Esophagus mucosa (tissue), 1 donor: ENCODE results near the gene MAML1. TPM values are rescaled to one million over a fixed set of nuclear protein-coding genes. Genes with fewer than 3 reads are reported as not detected.
A peak's percentile ranks its signal among the peaks of the same experiment; 100 is the strongest.
"Not testable (repeated sequence)": the region's sequence is repeated elsewhere in the genome, so short reads cannot be mapped to it uniquely, and the experiment has no call there.

Source experiments
- ATAC-seq: fragments of 200-7000 bp; cut with Tn5 transposase; one replicate; pipeline ENCODE4 v1.9.1; 2020
- total RNA-seq: library from RNA; stranded (reverse); gene quantifications from one replicate; pipeline ENCODE4 v1.2.4, GENCODE V29; 2023
- donor health status: DM: yes; HTN: yes; CAD: no.

Gene MAML1, protein sequence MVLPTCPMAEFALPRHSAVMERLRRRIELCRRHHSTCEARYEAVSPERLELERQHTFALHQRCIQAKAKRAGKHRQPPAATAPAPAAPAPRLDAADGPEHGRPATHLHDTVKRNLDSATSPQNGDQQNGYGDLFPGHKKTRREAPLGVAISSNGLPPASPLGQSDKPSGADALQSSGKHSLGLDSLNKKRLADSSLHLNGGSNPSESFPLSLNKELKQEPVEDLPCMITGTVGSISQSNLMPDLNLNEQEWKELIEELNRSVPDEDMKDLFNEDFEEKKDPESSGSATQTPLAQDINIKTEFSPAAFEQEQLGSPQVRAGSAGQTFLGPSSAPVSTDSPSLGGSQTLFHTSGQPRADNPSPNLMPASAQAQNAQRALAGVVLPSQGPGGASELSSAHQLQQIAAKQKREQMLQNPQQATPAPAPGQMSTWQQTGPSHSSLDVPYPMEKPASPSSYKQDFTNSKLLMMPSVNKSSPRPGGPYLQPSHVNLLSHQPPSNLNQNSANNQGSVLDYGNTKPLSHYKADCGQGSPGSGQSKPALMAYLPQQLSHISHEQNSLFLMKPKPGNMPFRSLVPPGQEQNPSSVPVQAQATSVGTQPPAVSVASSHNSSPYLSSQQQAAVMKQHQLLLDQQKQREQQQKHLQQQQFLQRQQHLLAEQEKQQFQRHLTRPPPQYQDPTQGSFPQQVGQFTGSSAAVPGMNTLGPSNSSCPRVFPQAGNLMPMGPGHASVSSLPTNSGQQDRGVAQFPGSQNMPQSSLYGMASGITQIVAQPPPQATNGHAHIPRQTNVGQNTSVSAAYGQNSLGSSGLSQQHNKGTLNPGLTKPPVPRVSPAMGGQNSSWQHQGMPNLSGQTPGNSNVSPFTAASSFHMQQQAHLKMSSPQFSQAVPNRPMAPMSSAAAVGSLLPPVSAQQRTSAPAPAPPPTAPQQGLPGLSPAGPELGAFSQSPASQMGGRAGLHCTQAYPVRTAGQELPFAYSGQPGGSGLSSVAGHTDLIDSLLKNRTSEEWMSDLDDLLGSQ
- 15.4 TPM for total RNA-seq

DNA sequence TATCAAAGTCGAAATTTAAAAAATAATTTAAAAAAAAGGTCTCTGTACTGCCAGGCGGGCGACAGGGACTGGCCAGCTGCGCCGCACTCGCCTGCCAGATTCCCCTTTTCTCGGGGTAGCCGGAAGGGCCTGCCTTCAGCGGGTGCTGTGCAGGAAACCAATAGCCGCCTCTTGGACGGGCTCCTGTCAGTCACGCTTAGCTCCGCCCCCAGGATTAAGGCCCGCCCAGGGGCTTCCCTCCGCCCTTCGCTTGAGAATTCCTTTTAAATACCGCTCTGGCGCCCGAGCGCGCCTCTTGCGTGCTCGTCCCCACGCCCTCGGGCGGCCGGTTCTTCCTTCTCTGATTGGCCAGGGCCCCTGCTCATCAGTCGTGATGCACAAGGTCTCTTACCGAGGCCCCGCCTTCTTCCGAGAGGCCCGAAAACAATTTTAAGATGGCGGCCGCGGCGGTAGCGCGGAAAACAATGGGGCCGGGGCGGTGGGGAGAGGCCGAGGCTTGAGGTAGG, at the start of gene MAML1:
MAML1 (plus strand) TSS at position 411 of the 506 bp plus-strand sequence. CDS start 291 bp downstream, outside the sequence.
- peak; percentile 99 for ATAC-seq

DNA sequence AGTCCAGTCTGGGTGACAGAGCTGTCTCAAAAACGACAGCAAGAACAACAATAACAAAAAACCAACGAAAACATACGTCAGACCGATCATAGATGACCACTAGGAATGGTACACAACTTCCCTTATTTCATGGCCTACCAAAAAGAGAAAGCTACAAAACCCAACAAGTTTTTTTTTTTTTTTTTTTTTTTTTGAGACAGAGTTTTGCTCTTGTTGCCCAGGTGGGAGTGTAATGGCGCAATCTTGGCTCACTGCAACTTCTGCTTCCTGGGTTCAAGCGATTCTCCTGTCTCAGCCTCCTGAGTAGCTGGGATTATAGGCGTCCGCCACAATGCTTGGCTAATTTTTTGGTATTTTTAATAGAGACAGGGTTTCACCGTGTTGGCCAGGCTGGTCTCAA, 43.4 kb upstream of the MAML1 start:
- ATAC-seq: not testable (repeated sequence)

- no peak for ATAC-seq
Observed at GRCh38 chr5:179694561-179694960, 38.1 kb upstream of the MAML1 start.

GRCh38 chr5:179696603-179697002, 36.0 kb upstream of the MAML1 start:
- ATAC-seq: no peak

- ATAC-seq: no peak
Observed at GRCh38 chr5:179697108-179697507, 35.5 kb upstream of the MAML1 start.

DNA sequence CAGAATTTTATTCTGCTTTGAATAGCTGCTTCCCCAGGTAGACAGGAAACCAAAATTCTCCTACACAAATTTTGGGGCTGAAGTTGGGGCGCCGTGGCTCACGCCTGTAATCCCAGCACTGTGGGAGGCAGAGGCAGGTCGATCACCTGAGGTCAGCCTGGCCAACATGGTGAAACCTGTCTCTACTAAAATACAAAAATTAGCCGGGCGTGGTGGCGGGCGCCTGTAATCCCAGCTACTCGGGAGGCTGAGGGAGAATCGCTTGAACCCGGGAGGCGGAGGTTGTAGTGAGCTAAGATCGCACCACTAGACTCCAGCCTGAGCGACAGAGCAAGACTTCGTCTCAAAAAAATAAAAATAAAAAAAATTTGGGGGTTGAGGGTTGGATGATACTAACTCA, 35.1 kb upstream of the MAML1 start:
- not testable (repeated sequence) for ATAC-seq

- ATAC-seq: peak; percentile 98
Observed at GRCh38 chr5:179697993-179698934, 34.4 kb upstream of the MAML1 start.

GRCh38 chr5:179698935-179699615, 33.5 kb upstream of the MAML1 start, which contains the start of gene CANX:
CANX (plus strand) TSS chr5:179698967; CDS start chr5:179705682, 6,715 bp downstream.
- ATAC-seq: peak; percentile 14

DNA sequence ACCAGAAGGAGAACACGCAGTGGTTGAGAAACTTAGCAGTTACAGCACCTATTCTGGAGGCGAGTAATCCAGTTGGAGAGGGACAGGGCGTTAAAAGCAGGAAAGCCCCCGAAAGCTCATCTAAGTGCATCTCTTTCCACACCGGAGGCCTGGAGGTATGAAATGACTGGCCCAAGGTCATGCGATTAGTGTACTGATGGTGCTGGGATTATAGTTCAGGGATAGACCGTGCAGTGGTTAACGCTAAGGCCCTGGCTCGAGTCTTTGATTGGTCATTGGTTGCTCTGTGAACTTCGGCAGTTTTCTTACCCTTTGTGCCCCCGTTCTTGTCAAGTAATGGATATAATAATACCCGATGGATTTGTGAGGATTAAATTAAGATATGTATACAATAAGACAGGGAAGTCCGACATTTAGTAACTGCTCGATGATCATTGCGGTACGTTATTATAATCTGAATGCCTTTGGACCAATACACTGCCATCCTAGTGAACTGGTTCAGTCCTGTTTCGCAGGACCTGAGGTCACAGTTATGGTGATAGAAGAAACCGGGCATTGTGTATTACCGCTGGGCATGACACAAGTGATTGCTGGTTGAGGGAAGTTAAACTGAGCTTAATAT, 32.9 kb upstream of the MAML1 start:
- ATAC-seq: peak; percentile 6

DNA sequence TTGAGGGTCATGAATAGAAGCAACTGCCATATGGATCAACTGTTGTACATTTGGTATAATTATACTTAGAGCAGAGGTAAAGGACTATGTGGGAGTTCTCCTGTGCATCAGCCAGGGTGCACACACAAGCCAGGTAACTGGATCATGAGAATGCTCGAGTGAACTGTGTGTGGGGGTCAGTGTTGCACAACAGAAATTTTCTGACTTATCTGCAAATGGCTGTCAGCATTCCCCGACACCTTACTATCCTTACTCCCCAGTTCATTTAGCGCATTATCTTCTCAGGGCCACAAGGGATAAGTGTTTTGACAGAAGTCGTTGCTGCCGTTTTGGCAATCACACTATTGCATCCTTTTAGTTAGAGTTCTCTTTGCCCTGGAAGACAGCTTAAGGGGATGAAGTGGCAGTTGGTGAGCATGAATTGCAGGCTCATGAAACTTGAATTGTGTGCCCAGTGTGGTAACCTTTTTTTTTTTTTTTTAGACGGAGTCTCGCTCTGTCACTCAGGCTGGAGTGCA, 32.2 kb upstream of the MAML1 start:
- no peak for ATAC-seq

DNA sequence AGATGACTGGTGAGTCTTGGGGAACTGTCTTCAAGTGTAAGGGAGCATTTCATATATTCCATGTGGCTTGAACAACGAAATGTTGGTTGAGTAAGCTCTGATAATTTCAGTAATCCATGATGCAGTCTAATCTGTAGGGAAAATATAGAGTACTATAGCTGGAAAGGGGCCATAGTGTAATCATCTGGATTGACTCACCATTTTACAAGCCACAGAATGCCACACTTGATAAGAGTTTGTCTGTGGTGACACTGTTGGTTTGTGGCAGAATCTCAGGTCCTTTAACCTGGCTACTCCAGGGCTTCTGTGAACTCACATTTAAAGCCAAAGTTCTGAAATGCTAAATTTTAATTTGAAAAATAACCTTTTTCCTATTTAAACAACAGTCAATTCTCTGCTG, 16.3 kb upstream of the MAML1 start:
- no peak for ATAC-seq

DNA sequence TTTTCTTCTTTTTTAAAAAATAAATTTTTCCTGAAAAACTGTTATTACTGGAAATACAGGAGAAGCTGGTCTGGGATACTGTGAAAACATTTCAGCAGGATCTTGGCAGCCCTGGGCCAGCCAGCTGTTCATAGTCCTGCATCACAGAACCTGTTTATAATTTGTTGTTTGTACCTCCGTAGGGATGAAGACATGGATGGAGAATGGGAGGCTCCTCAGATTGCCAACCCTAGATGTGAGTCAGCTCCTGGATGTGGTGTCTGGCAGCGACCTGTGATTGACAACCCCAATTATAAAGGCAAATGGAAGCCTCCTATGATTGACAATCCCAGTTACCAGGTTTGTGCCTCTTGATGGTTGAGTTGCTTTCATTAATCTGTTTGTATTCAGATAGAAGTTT, 12.4 kb upstream of the MAML1 start:
- no peak for ATAC-seq

DNA sequence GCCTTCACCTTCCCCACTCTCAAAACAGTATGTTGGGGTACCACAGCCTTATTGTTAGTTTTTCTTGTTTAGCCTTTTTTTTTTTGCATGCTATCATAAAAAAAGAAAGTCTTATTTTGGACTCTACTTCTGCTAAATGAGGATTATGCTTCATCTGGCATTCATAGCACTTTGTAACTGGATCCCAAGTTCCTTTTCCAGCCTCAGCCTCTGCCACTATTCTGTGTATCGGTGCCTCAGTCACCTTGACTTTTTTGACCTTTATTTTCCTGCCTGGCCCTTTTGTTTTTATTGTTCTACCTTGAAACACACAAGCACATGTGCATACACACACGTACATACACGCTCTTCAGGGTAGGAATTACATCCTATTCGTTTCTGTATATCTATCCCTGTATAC, 8.5 kb upstream of the MAML1 start:
- no peak for ATAC-seq

DNA sequence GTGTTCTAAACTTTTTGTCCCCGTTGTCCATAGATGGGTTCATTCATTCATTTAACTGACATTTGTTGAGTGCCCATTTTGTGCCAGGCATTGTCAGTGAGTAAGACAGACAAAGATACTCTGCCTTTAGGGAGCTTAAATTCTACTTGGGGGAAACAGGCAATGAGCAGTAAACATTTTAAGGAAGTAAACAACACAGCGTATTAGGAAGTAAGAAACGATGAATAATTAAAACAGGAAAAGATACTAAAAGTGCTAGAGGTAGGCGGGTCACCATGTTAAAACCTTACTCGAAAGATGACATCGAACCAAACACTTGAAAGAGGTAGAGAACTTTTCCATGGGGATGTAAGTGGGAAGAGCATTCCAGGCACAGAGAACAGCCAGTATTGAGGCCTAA, 5.5 kb upstream of the MAML1 start:
- no peak for ATAC-seq

- ATAC-seq: no peak
Observed at GRCh38 chr5:179729303-179729702, 3.3 kb upstream of the MAML1 start.

DNA sequence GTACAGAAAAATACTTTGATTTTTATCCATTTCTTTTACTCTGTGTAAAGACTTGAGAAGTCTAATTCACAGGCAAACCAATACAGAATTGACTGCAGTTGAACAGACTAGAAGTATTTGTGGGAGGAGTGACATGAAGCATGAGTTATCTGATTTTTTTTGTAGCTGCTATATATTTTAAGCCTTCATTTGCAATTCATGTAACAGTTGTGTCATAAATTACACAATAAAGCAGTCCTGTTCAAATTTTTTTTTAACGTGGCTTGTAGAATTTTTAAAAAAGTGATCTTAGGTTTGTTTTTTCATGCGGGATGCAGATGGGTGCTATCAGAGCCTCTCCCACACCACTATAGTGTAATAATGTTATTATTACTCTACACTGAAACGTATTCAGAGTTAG, 2.9 kb upstream of the MAML1 start:
- no peak for ATAC-seq

DNA sequence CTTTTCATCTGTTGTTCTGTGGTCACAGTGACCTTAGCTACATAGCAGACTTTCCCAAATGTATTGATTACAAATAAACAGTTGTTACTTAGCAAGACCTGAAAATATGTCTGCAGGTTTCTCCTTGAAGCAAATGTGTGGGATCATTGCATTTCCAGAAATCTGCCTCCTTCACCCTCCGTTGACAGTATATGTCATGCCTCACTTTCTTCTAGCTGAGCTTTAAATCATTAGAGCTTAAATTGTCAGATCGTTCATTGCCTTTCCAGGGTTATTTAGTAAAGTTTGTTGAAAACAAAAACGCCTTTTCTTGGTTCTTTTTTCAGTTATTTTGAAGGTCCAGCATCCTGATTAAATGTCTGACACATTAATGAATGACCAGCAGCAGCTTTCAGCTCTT, 2.3 kb upstream of the MAML1 start:
- no peak for ATAC-seq

DNA sequence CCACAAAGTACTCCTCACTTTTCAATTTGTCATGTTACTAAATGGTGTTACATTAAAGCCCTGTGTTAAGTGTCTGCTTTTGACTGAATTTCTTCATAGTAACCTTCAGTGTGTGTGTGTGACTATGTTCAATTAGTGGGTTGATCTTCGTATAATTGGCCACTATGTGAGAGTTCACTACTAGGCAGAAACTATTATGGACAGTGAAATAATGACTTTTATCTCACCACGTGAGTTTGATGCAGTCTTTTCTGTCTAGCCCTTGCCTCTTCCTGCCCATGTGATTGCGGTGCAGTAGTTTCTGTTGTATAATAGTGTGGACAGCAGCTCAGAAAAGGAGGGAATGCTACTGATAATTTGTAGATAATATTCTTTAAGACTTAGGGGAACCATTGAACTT, 1.8 kb upstream of the MAML1 start:
- ATAC-seq: no peak

GRCh38 chr5:179731791-179732411, 721 bp upstream of the MAML1 start:
- peak; percentile 49 for ATAC-seq
